Liver (tissue), 9 donors: ENCODE measurements around the gene NPR2. TPM values are rescaled to one million over a fixed set of nuclear protein-coding genes. Genes with fewer than 3 reads are reported as not detected.

Experiments used
- DNase-seq: peaks from one replicate; pipeline ENCODE4 v3.0.0-alpha.2; 2017; ENCODE audit warnings: low spot score
- H3K27ac ChIP-seq, 2 donors: one replicate each; pipeline ENCODE4 v1.7.0; 2013; ENCODE audit warnings: inconsistent platforms in 2 of 2, low read length in 2 of 2, control low read depth in 1 of 2, low read depth in 1 of 2, mild to moderate bottlenecking in 1 of 2
- H3K27me3 ChIP-seq, 4 donors: one replicate each; pipeline versions ENCODE4 v1.6.1 to v1.7.0; 2013; ENCODE audit warnings: low read length in 3 of 4, inconsistent platforms in 1 of 4, mild to moderate bottlenecking in 1 of 4, moderate library complexity in 1 of 4; ENCODE audit not compliant: control insufficient read depth in 4 of 4, insufficient read depth in 4 of 4
- H3K36me3 ChIP-seq, 4 donors: one replicate each; pipeline versions ENCODE4 v1.6.1 to v1.7.0; 2013; ENCODE audit warnings: low read length in 3 of 4, mild to moderate bottlenecking in 3 of 4, low read depth in 1 of 4, moderate library complexity in 1 of 4; ENCODE audit not compliant: control insufficient read depth in 4 of 4, insufficient read depth in 3 of 4
- H3K4me1 ChIP-seq, 4 donors: one replicate each; pipeline versions ENCODE4 v1.6.1 to v1.7.0; 2013; ENCODE audit warnings: low read length in 3 of 4, mild to moderate bottlenecking in 3 of 4, moderate library complexity in 1 of 4; ENCODE audit not compliant: control insufficient read depth in 4 of 4, insufficient read depth in 4 of 4
- H3K4me3 ChIP-seq, 3 donors: one replicate each; pipeline versions ENCODE4 v1.6.1 to v1.7.0; 2013; ENCODE audit warnings: low read length in 3 of 3, control low read depth in 1 of 3, low read depth in 1 of 3, mild to moderate bottlenecking in 1 of 3
- H3K9ac ChIP-seq, 2 donors: one replicate each; pipeline ENCODE4 v1.7.0; 2013; ENCODE audit warnings: low read length in 2 of 2, mild to moderate bottlenecking in 2 of 2, moderate library complexity in 2 of 2, control low read depth in 1 of 2, low read depth in 1 of 2
- H3K9me3 ChIP-seq, 4 donors: one replicate each; pipeline versions ENCODE4 v1.6.1 to v1.7.0; 2013; ENCODE audit warnings: low read length in 3 of 4; ENCODE audit not compliant: control insufficient read depth in 4 of 4
- EGR1 ChIP-seq, 2 donors: IDR thresholded peaks; 2 replicates each; pipeline ENCODE4 v1.6.1; 2016 to 2018; ENCODE audit warnings: antibody characterized with exemption in 2 of 2, low read depth in 2 of 2
- FOXA1 ChIP-seq: IDR thresholded peaks from 2 replicates; pipeline ENCODE4 v1.6.1; 2016; ENCODE audit warnings: antibody characterized with exemption
- FOXA2 ChIP-seq: IDR thresholded peaks from 2 replicates; pipeline ENCODE4 v1.6.1; 2016; ENCODE audit warnings: antibody characterized with exemption
- HNF4A ChIP-seq, 2 donors: conservative IDR thresholded peaks; 2 replicates each; pipeline ENCODE4 v1.6.1; 2016; ENCODE audit warnings: antibody characterized with exemption in 2 of 2, mild to moderate bottlenecking in 2 of 2
- HNF4G ChIP-seq: IDR thresholded peaks from 2 replicates; pipeline ENCODE4 v1.6.1; 2016; ENCODE audit warnings: antibody characterized with exemption
- JUND ChIP-seq, 2 donors: IDR thresholded peaks; 2 replicates each; pipeline ENCODE4 v1.6.1; 2016; ENCODE audit warnings: antibody characterized with exemption in 2 of 2
- NR2F2 ChIP-seq: IDR thresholded peaks from 2 replicates; pipeline ENCODE4 v1.6.1; 2016; ENCODE audit warnings: antibody characterized with exemption
- RXRA ChIP-seq, 2 donors: IDR thresholded peaks; 2 replicates each; pipeline ENCODE4 v1.6.1; 2017 to 2018; ENCODE audit warnings: antibody characterized with exemption in 2 of 2, mild to moderate bottlenecking in 1 of 2
- SP1 ChIP-seq: IDR thresholded peaks from 2 replicates; pipeline ENCODE4 v1.6.1; 2018; ENCODE audit warnings: antibody characterized with exemption, mild to moderate bottlenecking
- TAF1 ChIP-seq: conservative IDR thresholded peaks from 2 replicates; pipeline ENCODE4 v1.6.1; 2016; ENCODE audit warnings: antibody characterized with exemption, mild to moderate bottlenecking
- YY1 ChIP-seq: IDR thresholded peaks from 2 replicates; pipeline ENCODE4 v1.6.1; 2016; ENCODE audit warnings: antibody characterized with exemption, mild to moderate bottlenecking
- WGBS: extraction: QIAGEN DNeasy Blood & Tissue Kit; methylation state at CpG from one replicate; pipeline ENCODE4 v1.1.7; 2013; 5-methylcytosine and 5-hydroxymethylcytosine counted together
- polyA plus RNA-seq, 2 donors: library from polyadenylated mRNA; stranded (reverse) in 1 of 2; unstranded in 1 of 2; fragments of 200-250 nt in 1 of 2; fragments of >200 nt in 1 of 2; fragmentation: Nextera tagmentation in 1 of 2; extraction: Ambion mirVana in 1 of 2; gene quantifications; one replicate each; pipeline versions ENCODE4 v1.2.1 to v1.2.3, GENCODE V29; 2013 to 2015
- total RNA-seq, 2 donors: library from RNA; depleted of rRNA; stranded (reverse); fragments of >200 nt; gene quantifications; one replicate each; pipeline ENCODE4 v1.2.3, GENCODE V29; 2014
- TF ChIP-seq, protein P1 (sequence below): IDR thresholded peaks from 2 replicates; pipeline ENCODE4 v1.6.1; 2016; ENCODE audit warnings: antibody characterized with exemption
- TF ChIP-seq, protein P2 (sequence below): IDR thresholded peaks from 2 replicates; pipeline ENCODE4 v1.6.1; 2016; ENCODE audit warnings: antibody characterized with exemption
- TF ChIP-seq, protein P3 (sequence below): IDR thresholded peaks from 2 replicates; pipeline ENCODE4 v1.6.1; 2016; ENCODE audit warnings: antibody characterized with exemption
- TF ChIP-seq, protein P4 (sequence below): fragments of 150-350 bp; IDR thresholded peaks from 2 replicates; pipeline ENCODE4 v1.5.1; 2017; ENCODE audit warnings: improper control_type of control experiment, low read depth, low read length; ENCODE audit not compliant: missing input control
- TF ChIP-seq, protein P5 (sequence below): IDR thresholded peaks from 2 replicates; pipeline ENCODE4 v1.6.1; 2016; ENCODE audit warnings: antibody characterized with exemption, mild to moderate bottlenecking
- donor health status: healthy.
- donor health status: healthy.
- donor health status: healthy.
- donor health status: healthy.
- donor health status: healthy.

NPR2 gene
- total and polyA plus RNA-seq, 4 donors, result 8.6 to 17.1 (median 11.2) TPM

DNA sequence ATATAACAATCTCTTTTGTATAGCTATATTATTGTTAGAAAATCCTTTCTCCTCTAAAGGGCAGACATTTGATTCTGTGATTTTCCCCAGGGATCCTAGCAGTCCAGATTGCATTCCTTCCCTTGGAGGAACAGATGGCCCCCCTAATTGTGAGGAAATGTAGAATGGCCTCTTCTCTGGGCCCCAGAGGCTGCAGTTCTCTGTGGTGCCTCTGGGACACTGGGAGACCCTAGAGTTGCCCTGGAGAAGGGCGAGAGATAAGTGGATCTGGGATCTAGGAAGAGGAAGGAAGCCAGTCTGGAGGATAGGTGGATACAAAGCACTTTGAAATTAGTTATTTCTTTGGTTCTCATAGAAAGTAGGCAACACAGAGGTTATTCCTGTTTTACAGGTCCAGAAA, 25.3 kb downstream of the NPR2 start:
- H3K27me3 ChIP-seq, result no peaks in the 10 kb centered on the region
- no peak overlapping the region for H3K4me3 ChIP-seq
- DNase-seq, result no peak
- H3K9ac ChIP-seq, result no peak overlapping the region
- WGBS, result 78% methylated on average over 1 of the region's 1 CpG
- H3K4me1 ChIP-seq, result peaks cover 9 to 34% (median 26%) of the 10 kb centered on the region in 4 donors
- TF ChIP-seq EGR1 (IDR thresholded peaks at IDR 0.05; ENCODE audit: low read depth in 2 of 2) (no peak), NR2F2 (no peak), YY1 (no peak), JUND (IDR thresholded peaks at IDR 0.05) (no peak), SP1 (no peak), FOXA1 (no peak), FOXA2 (no peak)
- TF ChIP-seq, protein P1, sequence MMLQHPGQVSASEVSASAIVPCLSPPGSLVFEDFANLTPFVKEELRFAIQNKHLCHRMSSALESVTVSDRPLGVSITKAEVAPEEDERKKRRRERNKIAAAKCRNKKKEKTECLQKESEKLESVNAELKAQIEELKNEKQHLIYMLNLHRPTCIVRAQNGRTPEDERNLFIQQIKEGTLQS, result no peak
- no peaks in the 10 kb centered on the region for H3K36me3 ChIP-seq
- no peak overlapping the region for H3K27ac ChIP-seq
- no peaks in the 10 kb centered on the region for H3K9me3 ChIP-seq

DNA sequence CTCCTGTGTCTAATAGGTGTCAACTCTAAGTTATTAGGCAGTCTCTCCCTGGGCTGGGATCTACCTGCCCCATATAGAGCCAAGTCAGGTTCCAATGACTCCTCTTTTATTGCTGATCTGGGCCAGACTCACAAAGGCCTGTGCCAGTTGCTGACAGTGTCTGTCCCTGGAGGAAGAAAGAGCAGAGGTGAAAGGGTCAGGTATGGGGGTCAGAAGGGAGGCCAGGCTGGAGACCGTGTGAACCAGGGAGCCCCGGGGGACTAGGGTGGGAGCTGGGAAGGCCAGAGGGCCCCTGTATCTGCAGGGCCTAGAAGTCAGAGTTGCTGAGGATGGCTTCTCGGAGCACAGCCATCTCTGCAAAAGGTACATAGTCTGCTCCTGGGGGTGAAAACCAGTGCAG, 26.9 kb downstream of the NPR2 start:
- H3K27ac ChIP-seq, result no peak overlapping the region
- no peak overlapping the region for H3K9ac ChIP-seq
- 89% methylated on average over 3 of the region's 3 CpGs for WGBS
- DNase-seq, result no peak
- no peaks in the 10 kb centered on the region for H3K9me3 ChIP-seq
- H3K36me3 ChIP-seq, result no peaks in the 10 kb centered on the region
- no peak overlapping the region for H3K4me3 ChIP-seq
- no peaks in the 10 kb centered on the region for H3K27me3 ChIP-seq
- peaks cover 4 to 18% (median 11%) of the 10 kb centered on the region in 4 donors for H3K4me1 ChIP-seq
- TF ChIP-seq, protein P2, sequence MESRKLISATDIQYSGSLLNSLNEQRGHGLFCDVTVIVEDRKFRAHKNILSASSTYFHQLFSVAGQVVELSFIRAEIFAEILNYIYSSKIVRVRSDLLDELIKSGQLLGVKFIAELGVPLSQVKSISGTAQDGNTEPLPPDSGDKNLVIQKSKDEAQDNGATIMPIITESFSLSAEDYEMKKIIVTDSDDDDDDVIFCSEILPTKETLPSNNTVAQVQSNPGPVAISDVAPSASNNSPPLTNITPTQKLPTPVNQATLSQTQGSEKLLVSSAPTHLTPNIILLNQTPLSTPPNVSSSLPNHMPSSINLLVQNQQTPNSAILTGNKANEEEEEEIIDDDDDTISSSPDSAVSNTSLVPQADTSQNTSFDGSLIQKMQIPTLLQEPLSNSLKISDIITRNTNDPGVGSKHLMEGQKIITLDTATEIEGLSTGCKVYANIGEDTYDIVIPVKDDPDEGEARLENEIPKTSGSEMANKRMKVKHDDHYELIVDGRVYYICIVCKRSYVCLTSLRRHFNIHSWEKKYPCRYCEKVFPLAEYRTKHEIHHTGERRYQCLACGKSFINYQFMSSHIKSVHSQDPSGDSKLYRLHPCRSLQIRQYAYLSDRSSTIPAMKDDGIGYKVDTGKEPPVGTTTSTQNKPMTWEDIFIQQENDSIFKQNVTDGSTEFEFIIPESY, result no peak
- TF ChIP-seq RXRA (IDR thresholded peaks at IDR 0.05) (no peak), HNF4A (conservative IDR thresholded peaks at IDR 0.05) (no peak), EGR1 (IDR thresholded peaks at IDR 0.05; ENCODE audit: low read depth in 2 of 2) (no peak), TAF1 (no peak), FOXA2 (no peak), HNF4G (no peak), FOXA1 (no peak)
- TF ChIP-seq, protein P3, sequence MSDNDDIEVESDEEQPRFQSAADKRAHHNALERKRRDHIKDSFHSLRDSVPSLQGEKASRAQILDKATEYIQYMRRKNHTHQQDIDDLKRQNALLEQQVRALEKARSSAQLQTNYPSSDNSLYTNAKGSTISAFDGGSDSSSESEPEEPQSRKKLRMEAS, result no peak
- TF ChIP-seq, protein P4, sequence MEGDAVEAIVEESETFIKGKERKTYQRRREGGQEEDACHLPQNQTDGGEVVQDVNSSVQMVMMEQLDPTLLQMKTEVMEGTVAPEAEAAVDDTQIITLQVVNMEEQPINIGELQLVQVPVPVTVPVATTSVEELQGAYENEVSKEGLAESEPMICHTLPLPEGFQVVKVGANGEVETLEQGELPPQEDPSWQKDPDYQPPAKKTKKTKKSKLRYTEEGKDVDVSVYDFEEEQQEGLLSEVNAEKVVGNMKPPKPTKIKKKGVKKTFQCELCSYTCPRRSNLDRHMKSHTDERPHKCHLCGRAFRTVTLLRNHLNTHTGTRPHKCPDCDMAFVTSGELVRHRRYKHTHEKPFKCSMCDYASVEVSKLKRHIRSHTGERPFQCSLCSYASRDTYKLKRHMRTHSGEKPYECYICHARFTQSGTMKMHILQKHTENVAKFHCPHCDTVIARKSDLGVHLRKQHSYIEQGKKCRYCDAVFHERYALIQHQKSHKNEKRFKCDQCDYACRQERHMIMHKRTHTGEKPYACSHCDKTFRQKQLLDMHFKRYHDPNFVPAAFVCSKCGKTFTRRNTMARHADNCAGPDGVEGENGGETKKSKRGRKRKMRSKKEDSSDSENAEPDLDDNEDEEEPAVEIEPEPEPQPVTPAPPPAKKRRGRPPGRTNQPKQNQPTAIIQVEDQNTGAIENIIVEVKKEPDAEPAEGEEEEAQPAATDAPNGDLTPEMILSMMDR, result no peak
- TF ChIP-seq, protein P5, sequence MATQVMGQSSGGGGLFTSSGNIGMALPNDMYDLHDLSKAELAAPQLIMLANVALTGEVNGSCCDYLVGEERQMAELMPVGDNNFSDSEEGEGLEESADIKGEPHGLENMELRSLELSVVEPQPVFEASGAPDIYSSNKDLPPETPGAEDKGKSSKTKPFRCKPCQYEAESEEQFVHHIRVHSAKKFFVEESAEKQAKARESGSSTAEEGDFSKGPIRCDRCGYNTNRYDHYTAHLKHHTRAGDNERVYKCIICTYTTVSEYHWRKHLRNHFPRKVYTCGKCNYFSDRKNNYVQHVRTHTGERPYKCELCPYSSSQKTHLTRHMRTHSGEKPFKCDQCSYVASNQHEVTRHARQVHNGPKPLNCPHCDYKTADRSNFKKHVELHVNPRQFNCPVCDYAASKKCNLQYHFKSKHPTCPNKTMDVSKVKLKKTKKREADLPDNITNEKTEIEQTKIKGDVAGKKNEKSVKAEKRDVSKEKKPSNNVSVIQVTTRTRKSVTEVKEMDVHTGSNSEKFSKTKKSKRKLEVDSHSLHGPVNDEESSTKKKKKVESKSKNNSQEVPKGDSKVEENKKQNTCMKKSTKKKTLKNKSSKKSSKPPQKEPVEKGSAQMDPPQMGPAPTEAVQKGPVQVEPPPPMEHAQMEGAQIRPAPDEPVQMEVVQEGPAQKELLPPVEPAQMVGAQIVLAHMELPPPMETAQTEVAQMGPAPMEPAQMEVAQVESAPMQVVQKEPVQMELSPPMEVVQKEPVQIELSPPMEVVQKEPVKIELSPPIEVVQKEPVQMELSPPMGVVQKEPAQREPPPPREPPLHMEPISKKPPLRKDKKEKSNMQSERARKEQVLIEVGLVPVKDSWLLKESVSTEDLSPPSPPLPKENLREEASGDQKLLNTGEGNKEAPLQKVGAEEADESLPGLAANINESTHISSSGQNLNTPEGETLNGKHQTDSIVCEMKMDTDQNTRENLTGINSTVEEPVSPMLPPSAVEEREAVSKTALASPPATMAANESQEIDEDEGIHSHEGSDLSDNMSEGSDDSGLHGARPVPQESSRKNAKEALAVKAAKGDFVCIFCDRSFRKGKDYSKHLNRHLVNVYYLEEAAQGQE, result no peak
- TF ChIP-seq, protein P1, result no peak
